Ectodermal cell (in vitro differentiated cells): ENCODE measurements around the gene SYT3.

Experiments used
- H3K27ac ChIP-seq: 2 replicates; pipeline ENCODE4 v1.7.0; 2013; ENCODE audit warnings: mild to moderate bottlenecking, low read depth, low read length; ENCODE audit not compliant: insufficient read depth, poor library complexity, severe bottlenecking
- H3K27me3 ChIP-seq: 2 replicates; pipeline ENCODE4 v1.7.0; 2013; ENCODE audit warnings: mild to moderate bottlenecking, low read length; ENCODE audit not compliant: insufficient read depth, control insufficient read depth, poor library complexity, severe bottlenecking
- H3K36me3 ChIP-seq: one replicate; pipeline ENCODE4 v1.7.0; 2013; ENCODE audit warnings: low read length; ENCODE audit not compliant: control insufficient read depth, insufficient read depth
- H3K4me1 ChIP-seq: one replicate; pipeline ENCODE4 v1.7.0; 2013; ENCODE audit warnings: low read length; ENCODE audit not compliant: control insufficient read depth, insufficient read depth
- H3K4me3 ChIP-seq: 2 replicates; pipeline ENCODE4 v1.7.0; 2013; ENCODE audit warnings: low read depth, low read length, control low read depth; ENCODE audit not compliant: insufficient read depth
- H3K9me3 ChIP-seq: 2 replicates; pipeline ENCODE4 v1.7.0; 2013; ENCODE audit warnings: mild to moderate bottlenecking, low read length, moderate library complexity; ENCODE audit not compliant: control insufficient read depth
- WGBS, 2 experiments: methylation state at CpG; one replicate each; pipeline ENCODE4 v1.1.7; 2013; ENCODE audit warnings: missing lambda C conversion rate in 2 of 2; 5-methylcytosine and 5-hydroxymethylcytosine counted together

SYT3 gene

GRCh38 chr19:50669302-50670101, 29.8 kb upstream of the SYT3 start:
- H3K9me3 ChIP-seq: no peaks in the 10 kb centered on the region
- H3K27me3 ChIP-seq: peaks cover 26% of the 10 kb centered on the region
- no peaks in the 10 kb centered on the region for H3K4me1 ChIP-seq
- no peaks in the 10 kb centered on the region for H3K36me3 ChIP-seq
- no peak overlapping the region for H3K4me3 ChIP-seq
- 64 to 65% methylated on average over 23 of the region's 23 CpGs for WGBS, 2 experiments
- H3K27ac ChIP-seq: no peak overlapping the region

- Histone ChIP-seq H3K36me3 (no peaks in the 10 kb centered on the region), H3K27ac (no peak overlapping the region), H3K4me3 (no peak overlapping the region), H3K27me3 (peaks cover 26% of the 10 kb centered on the region), H3K9me3 (peaks cover 2% of the 10 kb centered on the region), H3K4me1 (no peaks in the 10 kb centered on the region)
- WGBS, 2 experiments: 83 to 85% methylated on average over 16 to 18 of the region's 20 CpGs
Measured at GRCh38 chr19:50668879-50669278, 29.2 kb upstream of the SYT3 start.

GRCh38 chr19:50668416-50668815, 28.7 kb upstream of the SYT3 start:
- H3K27ac ChIP-seq: no peak overlapping the region
- H3K27me3 ChIP-seq: peaks cover 26% of the 10 kb centered on the region
- 66 to 67% methylated on average over 49 of the region's 49 CpGs for WGBS, 2 experiments
- H3K9me3 ChIP-seq: peaks cover 2% of the 10 kb centered on the region
- no peaks in the 10 kb centered on the region for H3K36me3 ChIP-seq
- H3K4me1 ChIP-seq: no peaks in the 10 kb centered on the region
- no peak overlapping the region for H3K4me3 ChIP-seq

GRCh38 chr19:50667759-50668231, 28.1 kb upstream of the SYT3 start:
- Histone ChIP-seq H3K27me3 (peaks cover 26% of the 10 kb centered on the region), H3K4me3 (no peak overlapping the region), H3K4me1 (no peaks in the 10 kb centered on the region), H3K9me3 (peaks cover 2% of the 10 kb centered on the region), H3K27ac (no peak overlapping the region), H3K36me3 (no peaks in the 10 kb centered on the region)
- WGBS, 2 experiments: 63 to 66% methylated on average over 58 of the region's 58 CpGs

GRCh38 chr19:50667177-50667758, 27.6 kb upstream of the SYT3 start:
- WGBS, 2 experiments: 72% methylated on average over 56 of the region's 56 CpGs
- Histone ChIP-seq H3K36me3 (no peaks in the 10 kb centered on the region), H3K9me3 (peaks cover 2% of the 10 kb centered on the region), H3K27ac (no peak overlapping the region), H3K4me3 (no peak overlapping the region), H3K27me3 (peaks cover 26% of the 10 kb centered on the region), H3K4me1 (no peaks in the 10 kb centered on the region)

GRCh38 chr19:50666346-50667176, 26.9 kb upstream of the SYT3 start:
- peaks cover 26% of the 10 kb centered on the region for H3K27me3 ChIP-seq

GRCh38 chr19:50664204-50664603, 24.5 kb upstream of the SYT3 start:
- H3K4me1 ChIP-seq: peaks cover 4% of the 10 kb centered on the region
- no peak overlapping the region for H3K4me3 ChIP-seq
- H3K27ac ChIP-seq: no peak overlapping the region
- peaks cover 2% of the 10 kb centered on the region for H3K9me3 ChIP-seq
- no peaks in the 10 kb centered on the region for H3K36me3 ChIP-seq
- H3K27me3 ChIP-seq: peaks cover 26% of the 10 kb centered on the region
- WGBS, 2 experiments: 81 to 82% methylated on average over 6 of the region's 6 CpGs

More at GRCh38 chr19:50666346-50667176, 26.9 kb upstream of the SYT3 start:
- H3K4me3 ChIP-seq: no peak overlapping the region
- WGBS, 2 experiments: 86 to 87% methylated on average over 47 of the region's 47 CpGs
- no peaks in the 10 kb centered on the region for H3K36me3 ChIP-seq
- H3K4me1 ChIP-seq: peaks cover 3% of the 10 kb centered on the region
- peaks cover 2% of the 10 kb centered on the region for H3K9me3 ChIP-seq
- H3K27ac ChIP-seq: no peak overlapping the region

GRCh38 chr19:50663482-50663790, 23.8 kb upstream of the SYT3 start:
- peaks cover 4% of the 10 kb centered on the region for H3K4me1 ChIP-seq
- WGBS, 2 experiments: 67 to 70% methylated on average over 1 of the region's 1 CpG

GRCh38 chr19:50662651-50663481, 23.2 kb upstream of the SYT3 start:
- Histone ChIP-seq H3K36me3 (no peaks in the 10 kb centered on the region), H3K27me3 (peaks cover 13% of the 10 kb centered on the region), H3K4me1 (peaks cover 4% of the 10 kb centered on the region), H3K27ac (no peak overlapping the region), H3K4me3 (no peak overlapping the region), H3K9me3 (peaks cover 2% of the 10 kb centered on the region)
- 73 to 76% methylated on average over 16 of the region's 16 CpGs for WGBS, 2 experiments

More at GRCh38 chr19:50663482-50663790, 23.8 kb upstream of the SYT3 start:
- no peak overlapping the region for H3K4me3 ChIP-seq
- peaks cover 2% of the 10 kb centered on the region for H3K9me3 ChIP-seq
- no peaks in the 10 kb centered on the region for H3K36me3 ChIP-seq
- H3K27me3 ChIP-seq: peaks cover 19% of the 10 kb centered on the region
- H3K27ac ChIP-seq: no peak overlapping the region
